T-helper 17 cell (primary cell): ENCODE data around the gene DOCK8. TPM values are rescaled to one million over a fixed set of nuclear protein-coding genes. Genes with fewer than 3 reads are reported as not detected.
"Not testable (repeated sequence)": the region's sequence is repeated elsewhere in the genome, so short reads cannot be mapped to it uniquely, and the experiment has no call there.

Source experiments
- ATAC-seq: fragments of 150-1000 bp; cut with Tn5 transposase; 2 replicates; pipeline ENCODE4 v1.10.0; 2021; ENCODE audit warnings: mild to moderate bottlenecking, moderate library complexity
- DNase-seq, 3 donors: peaks; one replicate each; pipeline versions ENCODE4 v3.0.0 to v3.0.0-alpha.2; 2020 to 2021
- H3K9me3 ChIP-seq: one replicate; pipeline ENCODE4 v1.7.0; 2013; ENCODE audit warnings: low read length, mild to moderate bottlenecking; ENCODE audit not compliant: control insufficient read depth, poor library complexity, severe bottlenecking
- H3K27ac Mint-ChIP-seq: one replicate; pipeline ENCODE4 v1.8.0; 2022; ENCODE audit warnings: mild to moderate bottlenecking, moderate library complexity, mixed read lengths
- H3K27me3 Mint-ChIP-seq: one replicate; pipeline ENCODE4 v1.8.0; 2022; ENCODE audit warnings: mixed read lengths
- H3K36me3 Mint-ChIP-seq: one replicate; pipeline ENCODE4 v1.8.0; 2022; ENCODE audit warnings: low read depth, mixed read lengths
- H3K4me1 Mint-ChIP-seq: one replicate; pipeline ENCODE4 v1.8.0; 2022; ENCODE audit warnings: mild to moderate bottlenecking, mixed read lengths
- H3K4me3 Mint-ChIP-seq: one replicate; pipeline ENCODE4 v1.8.0; 2022; ENCODE audit warnings: mild to moderate bottlenecking, moderate library complexity, mixed read lengths
- total RNA-seq, 4 donors: library from RNA in 2 of 4; stranded (reverse) in 2 of 4; gene quantifications; one replicate each; pipeline ENCODE4 v1.2.3 and lab custom pipeline; 2022 to 2026

The DOCK8 gene
- total RNA-seq, 2 donors from 2014 or later, result 160 to 187 TPM

- Mint-ChIP-seq H3K36me3 (peaks cover 18% of the 10 kb centered on the region), H3K4me3 (no peak overlapping the region), H3K4me1 (peaks cover 1% of the 10 kb centered on the region), H3K27ac (peak overlapping the region; percentile 57), H3K27me3 (no peaks in the 10 kb centered on the region)
- no peak for ATAC-seq
- DNase-seq, result no peak
- no peaks in the 10 kb centered on the region for H3K9me3 ChIP-seq
These were observed 192.4 kb downstream of the DOCK8 start for GRCh38 chr9:406886-407654.

GRCh38 chr9:409655-410054 lies 195.0 kb downstream of the DOCK8 start:
- H3K27ac Mint-ChIP-seq, ATAC-seq, DNase-seq, H3K4me1 Mint-ChIP-seq, H3K27me3 Mint-ChIP-seq, H3K9me3 ChIP-seq, H3K4me3 Mint-ChIP-seq: not testable (repeated sequence)
- H3K36me3 Mint-ChIP-seq, result peaks cover 13% of the 10 kb centered on the region

GRCh38 chr9:414595-414994 lies 199.9 kb downstream of the DOCK8 start:
- H3K36me3 Mint-ChIP-seq, result peaks cover 2% of the 10 kb centered on the region
- no peaks in the 10 kb centered on the region for H3K27me3 Mint-ChIP-seq
- ATAC-seq (no peak), DNase-seq (no peak)
- H3K27ac Mint-ChIP-seq, result peak overlapping the region; percentile 8
- H3K9me3 ChIP-seq, result no peaks in the 10 kb centered on the region
- no peaks in the 10 kb centered on the region for H3K4me1 Mint-ChIP-seq
- no peak overlapping the region for H3K4me3 Mint-ChIP-seq

- Mint-ChIP-seq H3K27me3 (no peaks in the 10 kb centered on the region), H3K36me3 (peaks cover 8% of the 10 kb centered on the region), H3K27ac (no peak overlapping the region), H3K4me1 (peaks cover 5% of the 10 kb centered on the region), H3K4me3 (no peak overlapping the region)
- DNase-seq (no peak), ATAC-seq (no peak)
- no peaks in the 10 kb centered on the region for H3K9me3 ChIP-seq
These were observed 205.0 kb downstream of the DOCK8 start for GRCh38 chr9:419571-420171.

GRCh38 chr9:421896-422295 lies 207.2 kb downstream of the DOCK8 start:
- Mint-ChIP-seq H3K4me1 (peaks cover 5% of the 10 kb centered on the region), H3K27ac (no peak overlapping the region), H3K27me3 (no peaks in the 10 kb centered on the region), H3K36me3 (peaks cover 8% of the 10 kb centered on the region), H3K4me3 (no peak overlapping the region)
- DNase-seq (no peak), ATAC-seq (no peak)
- H3K9me3 ChIP-seq, result no peaks in the 10 kb centered on the region

GRCh38 chr9:426264-426663 lies 211.6 kb downstream of the DOCK8 start:
- Mint-ChIP-seq H3K4me3 (no peak overlapping the region), H3K27me3 (no peaks in the 10 kb centered on the region), H3K36me3 (peaks cover 6% of the 10 kb centered on the region), H3K4me1 (no peaks in the 10 kb centered on the region), H3K27ac (peak overlapping the region; percentile 68)
- DNase-seq (no peak), ATAC-seq (no peak)
- H3K9me3 ChIP-seq, result no peaks in the 10 kb centered on the region

GRCh38 chr9:426976-427375 lies 212.3 kb downstream of the DOCK8 start:
- H3K4me3 Mint-ChIP-seq, result no peak overlapping the region
- H3K9me3 ChIP-seq, result no peaks in the 10 kb centered on the region
- peaks cover 7% of the 10 kb centered on the region for H3K36me3 Mint-ChIP-seq
- DNase-seq (no peak), ATAC-seq (no peak)
- H3K27ac Mint-ChIP-seq, result peak overlapping the region; percentile 68
- H3K27me3 Mint-ChIP-seq, result no peaks in the 10 kb centered on the region
- no peaks in the 10 kb centered on the region for H3K4me1 Mint-ChIP-seq

GRCh38 chr9:431701-432100 lies 217.0 kb downstream of the DOCK8 start:
- Mint-ChIP-seq H3K27ac (peak overlapping the region; percentile 56), H3K4me1 (peaks cover under 1% of the 10 kb centered on the region), H3K36me3 (peaks cover 17% of the 10 kb centered on the region), H3K27me3 (no peaks in the 10 kb centered on the region), H3K4me3 (no peak overlapping the region)
- no peak for ATAC-seq
- no peaks in the 10 kb centered on the region for H3K9me3 ChIP-seq
- no peak for DNase-seq

GRCh38 chr9:436482-436881 lies 221.8 kb downstream of the DOCK8 start:
- no peak for DNase-seq
- ATAC-seq, result no peak
- Mint-ChIP-seq H3K27ac (peak overlapping the region; percentile 70), H3K36me3 (peaks cover 18% of the 10 kb centered on the region), H3K4me1 (peaks cover 4% of the 10 kb centered on the region), H3K4me3 (no peak overlapping the region), H3K27me3 (no peaks in the 10 kb centered on the region)
- no peaks in the 10 kb centered on the region for H3K9me3 ChIP-seq

- Mint-ChIP-seq H3K36me3 (peaks cover 17% of the 10 kb centered on the region), H3K27me3 (no peaks in the 10 kb centered on the region), H3K4me3 (no peak overlapping the region), H3K4me1 (peaks cover 4% of the 10 kb centered on the region), H3K27ac (peak overlapping the region; percentile 70)
- no peaks in the 10 kb centered on the region for H3K9me3 ChIP-seq
- DNase-seq, result no peak
- ATAC-seq, result no peak
These were observed 222.4 kb downstream of the DOCK8 start for GRCh38 chr9:437066-437465.

- ATAC-seq, result no peak
- Mint-ChIP-seq H3K27ac (no peak overlapping the region), H3K36me3 (peaks cover 16% of the 10 kb centered on the region), H3K4me1 (peaks cover 4% of the 10 kb centered on the region), H3K27me3 (no peaks in the 10 kb centered on the region), H3K4me3 (no peak overlapping the region)
- no peaks in the 10 kb centered on the region for H3K9me3 ChIP-seq
- no peak for DNase-seq
These were observed 222.9 kb downstream of the DOCK8 start for GRCh38 chr9:437574-438001.

- Mint-ChIP-seq H3K36me3 (peaks cover 12% of the 10 kb centered on the region), H3K27ac (no peak overlapping the region)
- no peak for DNase-seq
These were observed 223.4 kb downstream of the DOCK8 start for GRCh38 chr9:438066-438465.

GRCh38 chr9:438961-439768 lies 224.5 kb downstream of the DOCK8 start:
- H3K4me1 Mint-ChIP-seq, result peaks cover 4% of the 10 kb centered on the region
- H3K4me3 Mint-ChIP-seq, result no peak overlapping the region
- ATAC-seq (no peak), DNase-seq (no peak)
- no peaks in the 10 kb centered on the region for H3K27me3 Mint-ChIP-seq
- peak overlapping the region; percentile 57 for H3K27ac Mint-ChIP-seq
- H3K9me3 ChIP-seq, result no peaks in the 10 kb centered on the region
- peaks cover 11% of the 10 kb centered on the region for H3K36me3 Mint-ChIP-seq

More at GRCh38 chr9:438066-438465, 223.4 kb downstream of the DOCK8 start:
- no peak for ATAC-seq
- no peaks in the 10 kb centered on the region for H3K27me3 Mint-ChIP-seq
- no peak overlapping the region for H3K4me3 Mint-ChIP-seq
- no peaks in the 10 kb centered on the region for H3K9me3 ChIP-seq
- peaks cover 4% of the 10 kb centered on the region for H3K4me1 Mint-ChIP-seq
